Lower leg skin (tissue), 3 donors: Measurements from ENCODE around the gene PLEKHH3.

Experiments used
- POLR2A ChIP-seq, 2 donors: fragments of 450-650 bp; IDR thresholded peaks; one replicate each; pipeline ENCODE4 v1.6.1; 2016 to 2017; ENCODE audit warnings: antibody characterized with exemption in 2 of 2, mild to moderate bottlenecking in 1 of 2, moderate library complexity in 1 of 2
- TF ChIP-seq, protein P1 (sequence below), 3 donors: fragments of 450-650 bp; IDR thresholded peaks; one replicate each; pipeline ENCODE4 v1.5.1; 2016; ENCODE audit warnings: antibody characterized with exemption in 3 of 3, mild to moderate bottlenecking in 3 of 3, moderate library complexity in 2 of 3

DNA sequence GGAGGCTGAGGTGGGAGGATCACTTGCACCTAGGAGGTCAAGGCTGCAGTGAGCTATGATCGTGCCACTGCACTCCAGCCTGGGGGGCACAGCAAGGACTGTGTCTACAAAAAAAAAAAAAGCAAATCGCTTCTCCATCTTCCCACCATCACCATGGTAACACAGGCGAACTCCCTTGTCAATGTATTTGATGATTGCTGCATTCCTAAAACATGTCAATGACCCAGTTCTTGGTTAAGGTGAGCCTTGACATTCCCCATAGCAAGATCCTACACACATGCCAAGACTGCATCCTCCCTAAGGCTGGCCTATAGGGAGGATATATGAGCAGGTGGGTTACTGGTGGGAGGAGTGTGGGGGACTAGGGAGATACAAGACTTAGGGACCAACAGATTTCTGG is 17.7 kb upstream of the PLEKHH3 start:
- TF ChIP-seq POLR2A (IDR thresholded peaks at IDR 0.05): no peak
- TF ChIP-seq, protein P1, sequence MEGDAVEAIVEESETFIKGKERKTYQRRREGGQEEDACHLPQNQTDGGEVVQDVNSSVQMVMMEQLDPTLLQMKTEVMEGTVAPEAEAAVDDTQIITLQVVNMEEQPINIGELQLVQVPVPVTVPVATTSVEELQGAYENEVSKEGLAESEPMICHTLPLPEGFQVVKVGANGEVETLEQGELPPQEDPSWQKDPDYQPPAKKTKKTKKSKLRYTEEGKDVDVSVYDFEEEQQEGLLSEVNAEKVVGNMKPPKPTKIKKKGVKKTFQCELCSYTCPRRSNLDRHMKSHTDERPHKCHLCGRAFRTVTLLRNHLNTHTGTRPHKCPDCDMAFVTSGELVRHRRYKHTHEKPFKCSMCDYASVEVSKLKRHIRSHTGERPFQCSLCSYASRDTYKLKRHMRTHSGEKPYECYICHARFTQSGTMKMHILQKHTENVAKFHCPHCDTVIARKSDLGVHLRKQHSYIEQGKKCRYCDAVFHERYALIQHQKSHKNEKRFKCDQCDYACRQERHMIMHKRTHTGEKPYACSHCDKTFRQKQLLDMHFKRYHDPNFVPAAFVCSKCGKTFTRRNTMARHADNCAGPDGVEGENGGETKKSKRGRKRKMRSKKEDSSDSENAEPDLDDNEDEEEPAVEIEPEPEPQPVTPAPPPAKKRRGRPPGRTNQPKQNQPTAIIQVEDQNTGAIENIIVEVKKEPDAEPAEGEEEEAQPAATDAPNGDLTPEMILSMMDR (IDR thresholded peaks at IDR 0.05): no peak
